B cell (primary cell): ENCODE results near the gene CRY2.

Experiments
- CTCF ChIP-seq: fragments of 200-600 bp; IDR thresholded peaks from one replicate; pipeline ENCODE4 v1.8.0; 2022; ENCODE audit warnings: antibody characterized with exemption, mild to moderate bottlenecking
- EZH2 ChIP-seq: IDR thresholded peaks from 2 replicates; pipeline ENCODE4 v1.6.1; 2012; ENCODE audit warnings: borderline replicate concordance, low read depth, mild to moderate bottlenecking, moderate library complexity, low read length; ENCODE audit not compliant: insufficient read depth, poor library complexity, severe bottlenecking

- TF ChIP-seq CTCF (no peak), EZH2 (no peak)
These were observed 84.5 kb downstream of the CRY2 start for GRCh38 chr11:45931739-45932138.
